ENCODE measurements around the gene DMRTA2. TPM values are rescaled to one million over a fixed set of nuclear protein-coding genes. Genes with fewer than 3 reads are reported as not detected.

Gene DMRTA2
- total RNA-seq: not detected
- long read RNA-seq: 0 reads

GRCh38 chr1:50422946-50423669 lies at the start of gene DMRTA2:
Gene DMRTA2, minus strand, starts transcription at chr1:50423443. Its CDS starts 1,907 bp downstream, at chr1:50421536.
- peak; percentile 32 to 46 for ATAC-seq
- no peak for DNase-seq
- intact Hi-C loops (cut with DNase I): no loop called here

GRCh38 chr1:50471967-50472366 lies 48.7 kb upstream of the DMRTA2 start:
- DNase-seq: no peak
- no peak for ATAC-seq
- intact Hi-C loops (cut with DNase I): no loop called here

DNA sequence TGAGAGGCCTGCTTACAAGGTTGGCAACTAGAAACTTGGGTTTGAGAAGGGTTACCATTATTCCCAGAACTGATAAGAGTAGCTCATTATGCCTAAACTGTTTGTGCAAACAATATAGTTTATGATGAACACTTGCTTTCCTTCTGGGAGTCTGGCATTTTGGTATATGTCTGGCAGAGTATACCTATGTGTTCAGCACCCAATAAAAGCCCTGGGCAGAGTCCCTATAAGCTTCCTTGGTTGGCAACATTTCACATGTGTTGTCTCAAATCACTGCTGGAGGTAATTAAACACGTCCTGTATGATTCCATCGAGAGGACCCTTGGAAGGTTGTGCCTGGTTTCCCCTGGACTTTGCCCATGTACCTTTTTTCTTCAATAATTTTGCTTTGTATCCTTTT lies 39.7 kb upstream of the DMRTA2 start:
- ATAC-seq: no peak
- intact Hi-C loops (cut with DNase I): no loop called here
- no peak for DNase-seq

DNA sequence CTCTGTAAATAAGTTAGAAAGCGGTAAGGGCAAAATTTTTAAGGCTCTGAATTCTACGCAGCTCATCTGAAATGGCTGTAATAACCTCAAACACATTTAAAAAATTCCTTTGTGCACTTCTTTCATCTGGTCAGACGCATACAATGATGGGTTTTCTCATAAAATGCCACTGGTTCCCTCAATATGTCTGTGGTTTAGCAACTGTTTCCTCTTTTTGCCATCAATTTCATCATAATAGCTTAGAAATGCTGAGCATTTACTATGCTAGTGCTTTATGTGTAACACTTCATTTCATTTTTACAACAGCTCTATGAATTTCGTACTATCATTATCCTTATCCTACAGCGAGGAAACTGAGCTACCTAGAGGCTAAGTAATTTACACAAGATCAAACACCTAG lies 35.3 kb upstream of the DMRTA2 start:
- intact Hi-C loops (cut with DNase I): no loop called here
- ATAC-seq (no peak), DNase-seq (no peak)

DNA sequence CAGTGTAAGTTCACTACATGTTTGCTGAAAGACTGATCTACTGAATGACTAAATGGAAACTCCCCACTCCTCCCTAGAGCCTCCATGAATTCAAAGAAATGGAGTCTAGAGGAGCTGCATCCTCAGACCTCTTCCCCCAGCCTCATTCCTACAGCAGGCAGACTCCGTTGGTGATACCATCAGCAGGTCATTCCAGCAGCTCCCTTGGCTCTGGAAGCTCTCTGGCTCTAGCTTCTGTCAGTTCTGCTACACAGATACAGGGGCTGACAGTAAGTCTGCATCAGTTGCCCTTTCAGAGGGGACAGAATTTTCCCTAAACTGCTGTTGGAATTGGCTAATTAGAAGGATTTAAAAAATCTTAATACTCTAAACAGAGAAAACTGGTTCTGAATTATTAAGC lies 31.7 kb upstream of the DMRTA2 start:
- intact Hi-C loops (cut with DNase I): no loop called here
- ATAC-seq (no peak), DNase-seq (no peak)

DNA sequence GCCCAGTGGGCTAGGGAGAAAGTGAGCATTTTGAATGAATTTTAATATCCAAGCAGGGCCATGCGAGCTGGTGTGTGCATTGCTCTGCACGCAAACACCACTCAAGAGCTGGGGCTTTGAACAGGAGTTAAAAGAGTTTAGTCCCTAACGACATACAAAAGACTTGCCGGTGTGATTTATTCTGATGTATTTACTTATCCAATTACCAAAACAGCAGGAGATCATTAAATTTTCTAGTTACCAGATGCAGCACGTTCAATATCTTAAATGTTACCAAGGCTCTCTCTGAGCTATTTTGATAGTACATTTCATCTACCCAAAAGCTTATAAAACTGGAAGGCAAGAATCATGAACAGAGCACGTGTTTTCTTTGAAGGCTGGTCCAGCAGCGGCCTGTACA lies 30.0 kb upstream of the DMRTA2 start:
- DNase-seq: no peak
- intact Hi-C loops (cut with DNase I): no loop called here

GRCh38 chr1:50452700-50453099 lies 29.5 kb upstream of the DMRTA2 start:
- ATAC-seq (no peak), DNase-seq (no peak)
- intact Hi-C loops (cut with DNase I): no loop called here

More for the DNA sequence above, 30.0 kb upstream of the DMRTA2 start:
- no peak for ATAC-seq

GRCh38 chr1:50450861-50451653 lies 27.8 kb upstream of the DMRTA2 start:
- ATAC-seq (no peak), DNase-seq (no peak)
- intact Hi-C loops (cut with DNase I): no loop called here

DNA sequence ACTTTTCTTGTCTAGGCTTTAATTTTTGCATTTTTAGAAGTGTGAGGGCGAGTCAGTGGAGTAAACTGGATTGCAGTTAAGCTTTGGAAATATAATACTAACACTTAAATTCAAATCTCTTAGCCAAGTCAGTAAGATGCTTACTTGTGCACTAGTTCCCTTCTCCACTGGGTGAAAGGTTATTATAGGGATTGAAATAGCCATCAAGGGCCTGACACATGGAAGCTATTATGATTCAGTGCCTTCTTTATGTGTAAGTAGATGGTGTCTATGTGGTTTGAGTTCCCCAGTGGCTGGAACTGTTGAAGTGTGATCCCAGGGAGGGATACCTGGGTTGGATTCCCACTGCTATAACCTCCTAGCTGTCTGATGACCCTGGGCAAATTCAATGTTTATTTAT lies 24.7 kb upstream of the DMRTA2 start:
- DNase-seq (no peak), ATAC-seq (no peak)
- intact Hi-C loops (cut with DNase I): no loop called here

DNA sequence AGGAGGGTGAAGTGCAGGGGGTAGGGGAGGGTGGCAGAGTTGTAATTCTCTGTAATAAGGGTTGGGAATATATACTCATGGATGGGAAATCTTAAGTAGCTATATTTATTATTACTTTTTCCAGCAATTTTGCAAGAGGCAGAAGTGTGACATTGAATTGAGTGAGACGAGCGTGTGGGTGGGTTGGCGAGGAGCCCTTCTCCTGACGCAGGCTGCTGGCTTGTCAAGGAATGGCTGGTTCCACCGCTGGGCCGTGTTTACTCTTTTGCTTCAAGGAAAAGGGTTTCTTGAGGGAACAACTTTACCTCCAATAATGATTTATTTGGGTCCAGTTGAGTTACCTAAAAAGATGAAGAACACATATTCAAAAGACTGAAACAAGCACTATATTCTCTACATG lies 17.9 kb upstream of the DMRTA2 start:
- intact Hi-C loops (cut with DNase I): no loop called here
- no peak for DNase-seq
- ATAC-seq: no peak

DNA sequence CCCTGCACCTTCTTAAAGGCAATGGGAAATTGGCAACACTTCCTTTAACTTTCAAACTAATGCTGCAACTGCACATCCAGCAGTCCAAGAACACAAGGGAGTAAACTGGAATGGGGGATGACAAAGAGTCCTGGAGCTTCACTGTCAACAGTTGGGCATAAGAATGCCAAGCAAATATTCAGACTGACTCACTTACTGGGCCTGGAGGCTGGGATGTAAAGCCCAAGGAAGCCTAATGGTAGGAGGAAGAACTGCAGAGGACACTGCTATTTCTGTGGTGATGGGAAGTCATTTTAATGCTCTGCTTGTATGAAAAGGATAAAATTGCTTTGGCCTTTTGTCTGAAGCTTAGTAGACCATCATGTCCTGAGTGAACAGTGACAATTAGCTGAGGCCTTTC lies 15.7 kb upstream of the DMRTA2 start:
- intact Hi-C loops (cut with DNase I): no loop called here
- no peak for ATAC-seq
- DNase-seq: no peak

DNA sequence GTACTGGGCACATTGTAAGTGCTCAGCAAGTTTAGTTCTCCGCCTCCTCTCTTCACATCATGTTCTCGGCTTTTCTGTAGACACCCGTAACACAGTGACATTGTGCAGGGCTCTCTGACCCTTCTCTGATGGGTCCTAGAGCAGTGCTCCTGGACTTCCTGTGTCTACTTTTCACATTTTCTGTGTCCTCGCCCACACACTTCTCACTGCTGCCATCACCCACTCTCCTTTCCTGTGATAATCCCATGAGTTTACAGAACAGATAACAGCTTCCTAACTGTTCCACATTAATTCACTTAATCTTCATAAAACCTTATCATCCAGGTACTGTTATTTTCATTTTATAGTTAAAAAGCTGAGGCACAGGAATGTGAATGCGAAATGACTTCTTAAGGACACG lies 13.2 kb upstream of the DMRTA2 start:
- DNase-seq (no peak), ATAC-seq (no peak)
- intact Hi-C loops (cut with DNase I): no loop called here

DNA sequence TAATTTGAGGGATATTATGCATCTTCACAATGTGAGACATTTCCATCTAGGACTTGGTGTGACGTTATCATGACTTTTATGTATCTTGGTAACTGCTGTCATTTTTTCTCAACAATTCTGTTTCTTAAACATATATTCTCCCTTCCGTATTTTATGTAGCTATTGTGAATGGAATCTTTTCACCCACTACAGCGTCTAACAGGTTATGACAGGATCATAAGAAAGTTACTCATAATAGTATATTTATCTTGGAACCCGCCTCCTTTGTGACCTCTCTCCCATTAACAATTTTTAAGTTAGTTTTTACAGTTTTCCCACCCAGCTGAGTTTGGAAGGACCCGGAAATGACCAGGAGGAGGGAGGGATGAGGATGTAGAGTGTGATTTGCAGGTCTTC lies 6.8 kb upstream of the DMRTA2 start:
- intact Hi-C loops (cut with DNase I): no loop called here
- ATAC-seq (no peak), DNase-seq (no peak)

DNA sequence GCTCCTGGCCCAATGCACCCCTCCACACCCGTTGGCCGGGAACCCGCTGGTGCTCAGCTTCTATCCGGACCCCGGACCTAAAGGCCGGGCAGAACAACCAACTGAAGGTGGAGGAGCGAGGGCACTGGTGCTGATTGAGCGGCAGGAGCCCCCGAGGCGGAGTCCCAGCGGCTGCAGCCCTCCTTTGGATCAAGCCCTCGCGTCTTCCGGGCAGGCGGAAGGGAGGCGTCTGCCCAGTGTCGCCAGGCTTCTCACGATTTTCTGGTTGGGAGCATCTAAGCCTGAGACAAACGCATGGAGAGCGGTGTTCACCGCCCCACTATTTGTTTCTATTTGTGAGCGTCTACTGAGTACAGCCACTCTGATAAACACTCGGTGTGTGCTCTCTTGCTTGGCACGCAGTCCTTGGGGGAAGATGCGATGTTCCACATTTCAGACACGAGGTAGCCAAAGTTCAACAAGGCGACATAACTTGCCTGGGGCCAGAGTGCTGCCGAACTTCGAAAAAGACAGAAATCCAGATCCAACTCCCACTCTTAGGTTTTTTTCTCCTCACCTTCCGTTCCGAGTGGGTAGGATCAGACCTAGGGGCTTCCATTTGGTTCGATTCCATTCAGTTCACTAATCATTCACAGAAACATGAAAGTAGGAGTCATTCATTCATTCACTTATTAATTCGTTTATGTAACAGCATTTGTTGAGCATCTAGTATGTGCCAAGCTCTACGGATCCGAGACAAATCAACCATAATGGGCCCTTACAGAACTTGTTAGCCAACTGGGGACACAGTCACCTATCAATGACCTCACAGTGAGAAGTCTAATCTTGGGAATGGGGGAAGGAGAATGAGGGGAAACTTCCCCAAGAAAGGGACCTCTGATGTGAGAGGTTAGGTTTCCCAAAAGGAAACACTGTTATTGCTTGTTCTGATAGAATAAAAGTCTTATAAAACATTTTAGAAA lies 4.9 kb upstream of the DMRTA2 start:
- DNase-seq: no peak
- ATAC-seq: no peak
- intact Hi-C loops (cut with DNase I): no loop called here

GRCh38 chr1:50427086-50427817 lies 4.0 kb upstream of the DMRTA2 start:
- DNase-seq (no peak), ATAC-seq (no peak)
- intact Hi-C loops (cut with DNase I): no loop called here

GRCh38 chr1:50426702-50427085 lies 3.5 kb upstream of the DMRTA2 start:
- ATAC-seq (no peak), DNase-seq (no peak)
- intact Hi-C loops (cut with DNase I): no loop called here

GRCh38 chr1:50426108-50426700 lies 3.0 kb upstream of the DMRTA2 start:
- DNase-seq (no peak), ATAC-seq (no peak)

GRCh38 chr1:50425376-50426107 lies 2.3 kb upstream of the DMRTA2 start:
- ATAC-seq (no peak), DNase-seq (no peak)
- intact Hi-C loops (cut with DNase I): no loop called here

More at GRCh38 chr1:50426108-50426700, 3.0 kb upstream of the DMRTA2 start:
- intact Hi-C loops (cut with DNase I): no loop called here
